ENCODE data around the gene PLK5. TPM values are rescaled to one million over a fixed set of nuclear protein-coding genes. Genes with fewer than 3 reads are reported as not detected.

The PLK5 gene
- total and polyA plus RNA-seq, 2 experiments from 2014 or later, result 0.97 to 1.2 TPM

DNA sequence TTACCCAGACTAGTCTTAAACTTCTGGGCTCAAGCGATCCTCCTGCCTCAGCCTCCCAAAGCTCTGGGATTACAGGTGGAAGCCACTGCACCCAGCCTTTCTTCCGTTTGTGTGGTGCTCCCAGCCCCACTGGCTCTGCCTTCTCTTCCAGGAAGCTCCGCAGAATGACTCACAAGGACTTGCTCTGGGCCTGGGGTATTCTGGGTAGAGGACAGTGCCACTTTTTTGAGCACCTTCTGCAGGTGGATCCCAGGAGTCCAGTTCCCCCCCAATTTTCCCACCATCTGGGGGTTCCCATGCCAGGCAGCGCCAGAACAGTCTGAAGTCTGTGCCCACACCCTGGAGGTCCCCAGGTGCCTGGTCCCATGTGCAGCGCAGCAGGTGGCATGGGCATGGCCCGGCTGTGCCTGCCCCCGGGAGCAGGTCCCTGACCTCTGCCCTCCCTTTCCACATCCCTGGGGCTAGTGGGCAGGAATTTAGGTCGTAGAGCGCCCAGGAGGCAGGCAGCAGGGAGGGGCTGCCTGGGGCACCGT lies 31.3 kb upstream of the PLK5 start (continued):
- no peak for TF ChIP-seq JUNB (IDR thresholded peaks at IDR 0.05; ENCODE audit: unreplicated experiment)
- TF ChIP-seq, protein P1, sequence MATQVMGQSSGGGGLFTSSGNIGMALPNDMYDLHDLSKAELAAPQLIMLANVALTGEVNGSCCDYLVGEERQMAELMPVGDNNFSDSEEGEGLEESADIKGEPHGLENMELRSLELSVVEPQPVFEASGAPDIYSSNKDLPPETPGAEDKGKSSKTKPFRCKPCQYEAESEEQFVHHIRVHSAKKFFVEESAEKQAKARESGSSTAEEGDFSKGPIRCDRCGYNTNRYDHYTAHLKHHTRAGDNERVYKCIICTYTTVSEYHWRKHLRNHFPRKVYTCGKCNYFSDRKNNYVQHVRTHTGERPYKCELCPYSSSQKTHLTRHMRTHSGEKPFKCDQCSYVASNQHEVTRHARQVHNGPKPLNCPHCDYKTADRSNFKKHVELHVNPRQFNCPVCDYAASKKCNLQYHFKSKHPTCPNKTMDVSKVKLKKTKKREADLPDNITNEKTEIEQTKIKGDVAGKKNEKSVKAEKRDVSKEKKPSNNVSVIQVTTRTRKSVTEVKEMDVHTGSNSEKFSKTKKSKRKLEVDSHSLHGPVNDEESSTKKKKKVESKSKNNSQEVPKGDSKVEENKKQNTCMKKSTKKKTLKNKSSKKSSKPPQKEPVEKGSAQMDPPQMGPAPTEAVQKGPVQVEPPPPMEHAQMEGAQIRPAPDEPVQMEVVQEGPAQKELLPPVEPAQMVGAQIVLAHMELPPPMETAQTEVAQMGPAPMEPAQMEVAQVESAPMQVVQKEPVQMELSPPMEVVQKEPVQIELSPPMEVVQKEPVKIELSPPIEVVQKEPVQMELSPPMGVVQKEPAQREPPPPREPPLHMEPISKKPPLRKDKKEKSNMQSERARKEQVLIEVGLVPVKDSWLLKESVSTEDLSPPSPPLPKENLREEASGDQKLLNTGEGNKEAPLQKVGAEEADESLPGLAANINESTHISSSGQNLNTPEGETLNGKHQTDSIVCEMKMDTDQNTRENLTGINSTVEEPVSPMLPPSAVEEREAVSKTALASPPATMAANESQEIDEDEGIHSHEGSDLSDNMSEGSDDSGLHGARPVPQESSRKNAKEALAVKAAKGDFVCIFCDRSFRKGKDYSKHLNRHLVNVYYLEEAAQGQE (IDR thresholded peaks at IDR 0.05; ENCODE audit: unreplicated experiment), result no peak

DNA sequence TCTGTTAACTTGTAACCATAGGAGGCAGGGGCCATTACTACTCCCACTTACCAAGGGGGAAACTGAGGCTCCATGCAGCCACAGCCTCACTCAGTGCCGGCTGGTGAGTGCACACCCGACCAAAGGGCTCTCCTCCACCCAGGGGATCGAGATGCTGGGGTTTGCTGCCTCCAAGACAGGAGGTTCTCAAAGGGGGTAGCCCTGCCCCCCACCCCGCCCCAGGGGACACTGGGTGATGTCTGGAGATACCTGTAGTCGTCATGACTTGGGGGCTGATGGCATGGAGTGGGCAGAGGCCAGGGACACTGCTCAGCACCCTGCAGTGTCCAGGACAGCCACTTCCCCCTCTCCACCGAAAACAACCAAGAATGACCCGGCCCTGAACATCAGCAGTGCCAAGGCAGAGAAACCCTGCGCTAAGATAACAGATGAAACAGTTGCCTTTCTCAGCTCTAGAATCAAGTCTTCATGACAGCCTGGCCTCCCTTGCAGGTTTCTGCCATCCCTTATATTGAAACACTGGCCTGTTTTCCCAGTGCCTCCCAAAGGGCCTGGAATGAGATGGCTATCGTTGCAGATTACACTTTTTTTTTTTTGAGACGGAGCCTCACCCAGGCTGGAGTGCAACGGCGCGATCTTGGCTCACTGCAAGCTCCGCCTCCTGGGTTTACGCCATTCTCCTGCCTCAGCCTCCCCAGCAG lies 29.6 kb upstream of the PLK5 start:
- Histone ChIP-seq H4K20me1 (replicated peaks; ENCODE audit: insufficient read depth) (no peaks in the 10 kb centered on the region), H3K9me2 (ENCODE audit: insufficient read depth) (no peaks in the 10 kb centered on the region), H3F3A (replicated peaks; ENCODE audit: low read depth) (no peaks in the 10 kb centered on the region), H3K36me3 (ENCODE audit: insufficient read depth) (no peaks in the 10 kb centered on the region), H3K27ac (ENCODE audit: low read depth) (no peak overlapping the region), H2AFZ (no peak overlapping the region), H3K27me3 (ENCODE audit: insufficient read depth) (peaks cover 14% of the 10 kb centered on the region), H3K79me2 (replicated peaks; ENCODE audit: insufficient read depth) (no peaks in the 10 kb centered on the region), H3K4me2 (no peak overlapping the region), H3K4me3 (no peak overlapping the region), H3K4me1 (ENCODE audit: insufficient read depth) (0 out of 2 replicates have a peak, but pooled peaks cover 4% of the 10 kb centered on the region)
- ATAC-seq, result no peak
- Mint-ChIP-seq H3K27ac (no peak overlapping the region), H3K36me3 (ENCODE audit: low read depth) (no peaks in the 10 kb centered on the region), H3K4me3 (no peak overlapping the region), H3K4me1 (peaks cover 6% of the 10 kb centered on the region), H3K27me3 (ENCODE audit: insufficient read depth, low read depth, poor library complexity) (peaks cover 24% of the 10 kb centered on the region), H3K9me3 (no peaks in the 10 kb centered on the region)
- no peak for DNase-seq (ENCODE audit: low spot score)
- TF ChIP-seq, protein P2, sequence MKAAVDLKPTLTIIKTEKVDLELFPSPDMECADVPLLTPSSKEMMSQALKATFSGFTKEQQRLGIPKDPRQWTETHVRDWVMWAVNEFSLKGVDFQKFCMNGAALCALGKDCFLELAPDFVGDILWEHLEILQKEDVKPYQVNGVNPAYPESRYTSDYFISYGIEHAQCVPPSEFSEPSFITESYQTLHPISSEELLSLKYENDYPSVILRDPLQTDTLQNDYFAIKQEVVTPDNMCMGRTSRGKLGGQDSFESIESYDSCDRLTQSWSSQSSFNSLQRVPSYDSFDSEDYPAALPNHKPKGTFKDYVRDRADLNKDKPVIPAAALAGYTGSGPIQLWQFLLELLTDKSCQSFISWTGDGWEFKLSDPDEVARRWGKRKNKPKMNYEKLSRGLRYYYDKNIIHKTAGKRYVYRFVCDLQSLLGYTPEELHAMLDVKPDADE (IDR thresholded peaks at IDR 0.05), result no peak
- TF ChIP-seq STAT1 (IDR thresholded peaks at IDR 0.05; ENCODE audit: unreplicated experiment), result no peak
- TF ChIP-seq CREB1 (CRISPR knock-in tag; IDR thresholded peaks at IDR 0.05; ENCODE audit: low read depth), result no peak
- no peak for TF ChIP-seq POLR2AphosphoS5 (IDR thresholded peaks at IDR 0.05; ENCODE audit: low read depth)
- no peak for TF ChIP-seq JUNB (IDR thresholded peaks at IDR 0.05; ENCODE audit: unreplicated experiment)
- no peak for TF ChIP-seq EZH2 (IDR thresholded peaks at IDR 0.05; ENCODE audit: low read depth, unreplicated experiment)
- TF ChIP-seq, protein P3, sequence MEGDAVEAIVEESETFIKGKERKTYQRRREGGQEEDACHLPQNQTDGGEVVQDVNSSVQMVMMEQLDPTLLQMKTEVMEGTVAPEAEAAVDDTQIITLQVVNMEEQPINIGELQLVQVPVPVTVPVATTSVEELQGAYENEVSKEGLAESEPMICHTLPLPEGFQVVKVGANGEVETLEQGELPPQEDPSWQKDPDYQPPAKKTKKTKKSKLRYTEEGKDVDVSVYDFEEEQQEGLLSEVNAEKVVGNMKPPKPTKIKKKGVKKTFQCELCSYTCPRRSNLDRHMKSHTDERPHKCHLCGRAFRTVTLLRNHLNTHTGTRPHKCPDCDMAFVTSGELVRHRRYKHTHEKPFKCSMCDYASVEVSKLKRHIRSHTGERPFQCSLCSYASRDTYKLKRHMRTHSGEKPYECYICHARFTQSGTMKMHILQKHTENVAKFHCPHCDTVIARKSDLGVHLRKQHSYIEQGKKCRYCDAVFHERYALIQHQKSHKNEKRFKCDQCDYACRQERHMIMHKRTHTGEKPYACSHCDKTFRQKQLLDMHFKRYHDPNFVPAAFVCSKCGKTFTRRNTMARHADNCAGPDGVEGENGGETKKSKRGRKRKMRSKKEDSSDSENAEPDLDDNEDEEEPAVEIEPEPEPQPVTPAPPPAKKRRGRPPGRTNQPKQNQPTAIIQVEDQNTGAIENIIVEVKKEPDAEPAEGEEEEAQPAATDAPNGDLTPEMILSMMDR (conservative IDR thresholded peaks at IDR 0.05; ENCODE audit: low read depth in 2 of 2), result no peak
- no peak for TF ChIP-seq NANOG (IDR thresholded peaks at IDR 0.05; ENCODE audit: borderline replicate concordance)
- TF ChIP-seq, protein P1 (IDR thresholded peaks at IDR 0.05; ENCODE audit: unreplicated experiment), result no peak

Measured in GM23338 (cell line).